ENCODE data around the gene MGME1. TPM values are rescaled to one million over a fixed set of nuclear protein-coding genes. Genes with fewer than 3 reads are reported as not detected.

Gene MGME1
- total RNA-seq, 2 donors from 2014 or later, result 17.1 to 22.0 TPM

DNA sequence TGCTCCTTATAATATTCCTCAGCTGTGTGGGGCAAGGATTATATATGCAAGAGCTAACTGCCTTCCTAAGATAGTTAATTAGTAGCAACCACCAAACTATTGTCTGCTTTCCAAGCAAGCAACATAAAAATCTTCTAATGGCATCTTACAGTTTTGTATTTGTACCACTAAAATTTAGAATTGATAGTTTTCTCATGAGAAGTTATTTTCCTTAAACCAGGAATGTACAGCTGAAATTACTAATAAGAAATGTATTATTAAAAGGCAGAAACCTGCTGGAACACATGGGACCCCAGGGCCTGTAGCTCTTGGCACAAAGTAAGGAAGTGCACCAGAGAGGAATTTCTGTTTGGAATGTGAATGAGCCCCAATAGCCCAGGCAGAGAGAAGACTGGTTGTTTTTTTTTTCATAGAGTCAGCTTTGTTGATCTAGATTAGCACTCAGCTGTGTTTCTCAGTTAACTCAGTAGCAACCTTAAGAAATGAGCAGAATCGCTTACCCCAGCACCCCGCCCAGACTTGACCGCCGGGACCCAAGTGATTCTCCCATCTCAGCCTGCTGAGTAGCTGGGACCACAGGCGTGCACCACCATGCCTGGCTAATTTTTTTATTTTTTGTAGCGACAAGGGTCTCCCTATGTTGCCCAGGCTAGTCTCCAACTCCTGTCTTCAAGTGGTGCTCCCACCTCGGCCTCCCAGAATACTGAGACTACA is 2.6 kb downstream of the MGME1 start:
- no peak for DNase-seq
- intact Hi-C loops (cut with DNase I, micrococcal nuclease), result no loop called here
- no peak for ATAC-seq

DNA sequence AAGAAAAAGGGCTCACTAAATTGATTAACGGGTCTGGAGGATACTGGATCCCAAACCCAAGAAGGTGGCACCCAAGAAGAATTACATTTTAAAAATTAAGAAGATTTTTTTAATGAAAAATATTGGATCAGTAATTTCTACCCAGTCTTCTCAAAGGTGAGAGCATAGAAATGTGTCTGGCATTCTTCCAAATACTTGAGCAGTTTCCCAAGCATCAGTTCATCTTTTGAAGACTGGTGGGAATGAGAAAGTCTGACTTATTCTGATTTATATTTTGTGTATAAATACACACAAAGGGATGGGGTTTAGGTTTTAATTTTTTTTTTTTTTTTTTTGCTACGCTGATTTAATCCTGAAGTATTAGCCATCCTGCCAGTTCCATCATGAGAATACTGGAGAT is 3.3 kb downstream of the MGME1 start:
- DNase-seq (no peak), ATAC-seq (no peak)
- intact Hi-C loops (cut with DNase I, micrococcal nuclease), result no loop called here

DNA sequence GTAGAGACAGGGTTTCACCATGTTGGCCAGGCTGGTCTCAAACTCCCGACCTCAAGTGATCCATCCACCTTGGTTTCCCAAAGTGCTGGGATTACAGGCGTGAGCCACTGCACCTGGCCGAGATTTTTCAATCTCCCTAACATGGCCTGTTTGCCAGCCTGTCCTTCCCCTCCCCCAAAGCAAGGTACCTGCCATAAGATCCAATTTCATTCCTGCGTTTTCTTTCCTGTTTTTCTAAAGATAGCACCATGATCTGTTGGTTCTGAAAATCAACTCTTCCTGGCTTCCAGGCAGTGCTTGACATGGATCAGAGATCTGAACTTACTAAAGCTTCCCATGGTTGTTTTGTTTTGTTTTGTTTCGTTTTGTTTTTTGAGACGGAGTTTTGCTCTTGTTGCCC is 7.5 kb downstream of the MGME1 start:
- ATAC-seq (no peak), DNase-seq (no peak)
- intact Hi-C loops (cut with DNase I, micrococcal nuclease), result no loop called here

DNA sequence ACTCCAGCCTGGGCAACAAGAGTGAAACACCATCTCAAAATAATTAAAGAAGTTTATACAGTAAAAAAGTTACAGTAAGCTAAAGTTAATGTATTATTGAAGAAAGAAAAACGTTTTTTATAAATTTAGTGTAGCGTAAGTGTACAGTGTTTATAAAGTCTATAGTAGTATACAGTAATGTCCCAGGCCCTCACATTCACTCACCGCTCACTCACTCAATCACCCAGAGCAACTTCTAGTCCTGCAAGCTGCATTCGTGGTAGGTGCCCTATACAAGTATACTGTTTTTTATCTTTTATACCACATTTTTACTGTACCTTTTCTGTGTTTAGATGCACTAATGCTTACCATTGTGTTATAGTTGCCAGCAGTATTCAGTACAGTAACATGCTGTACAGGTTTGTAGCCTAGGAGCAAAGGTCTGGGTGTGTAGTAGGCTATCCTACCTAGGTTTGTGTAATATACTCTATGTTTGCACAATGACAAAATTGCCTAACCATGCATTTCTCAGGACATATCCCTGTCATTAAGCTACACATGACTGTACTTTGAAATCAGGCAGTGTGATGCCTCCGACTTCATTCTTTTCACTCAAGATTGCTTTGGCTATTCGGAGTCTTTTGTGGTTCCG is 16.7 kb downstream of the MGME1 start:
- intact Hi-C loops (cut with DNase I, micrococcal nuclease), result no loop called here
- DNase-seq (no peak), ATAC-seq (peak; percentile 97)

DNA sequence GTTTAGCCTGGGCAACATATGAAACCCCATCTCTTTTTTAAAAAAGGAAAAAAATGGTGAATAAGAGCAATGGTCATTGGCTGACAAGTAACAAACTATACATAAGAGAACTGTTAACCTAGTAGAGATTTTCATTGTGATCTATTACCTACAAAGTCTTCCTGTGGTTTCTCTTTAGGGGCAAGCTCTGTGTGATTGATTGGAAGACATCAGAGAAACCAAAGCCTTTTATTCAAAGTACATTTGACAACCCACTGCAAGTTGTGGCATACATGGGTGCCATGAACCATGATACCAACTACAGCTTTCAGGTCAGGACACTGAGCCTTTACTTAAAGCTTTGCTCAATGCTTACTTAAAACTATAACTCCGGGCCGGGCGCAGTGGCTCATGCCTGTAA is 19.2 kb downstream of the MGME1 start:
- DNase-seq, result no peak
- intact Hi-C loops (cut with DNase I, micrococcal nuclease), result no loop called here
- ATAC-seq, result no peak

DNA sequence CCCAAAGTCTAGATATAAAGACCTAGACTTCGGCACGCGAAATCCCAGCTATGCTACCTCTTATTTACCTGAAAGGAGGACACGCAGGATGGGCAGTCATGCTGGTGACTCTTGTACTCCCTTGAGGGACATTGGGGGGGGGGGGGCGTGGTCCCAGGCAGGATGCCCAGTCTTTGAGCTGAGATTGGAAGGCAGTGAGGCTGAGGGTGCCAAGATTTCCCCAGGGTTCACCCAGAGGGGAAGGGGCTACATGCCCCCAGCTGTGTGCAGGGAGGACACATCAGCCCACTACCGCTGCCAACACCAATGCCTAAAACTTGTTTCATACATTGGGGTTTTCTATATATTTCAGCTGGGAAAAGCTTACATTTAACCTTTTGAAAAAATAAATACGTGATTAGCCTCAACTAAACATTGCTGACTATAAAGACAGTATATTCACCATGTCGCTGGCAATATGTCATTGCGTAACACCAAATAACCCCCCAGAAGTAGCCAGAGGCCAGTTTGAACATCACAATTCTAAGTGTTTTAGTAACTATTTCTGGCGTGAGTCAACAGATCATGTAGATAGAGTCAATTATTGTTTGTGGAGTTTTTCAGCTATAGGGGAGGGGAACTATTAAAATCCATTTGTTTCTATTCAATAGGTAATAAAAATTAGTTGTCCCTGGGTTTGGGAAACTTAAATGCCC is 21.6 kb downstream of the MGME1 start:
- DNase-seq, result no peak
- ATAC-seq, result no peak
- intact Hi-C loops (cut with DNase I, micrococcal nuclease), result loop anchor here in 1 of 2 donors (10.0 kb wide), 1 partner anchor 486 kb away; no protein-coding TSS in a partner anchor

DNA sequence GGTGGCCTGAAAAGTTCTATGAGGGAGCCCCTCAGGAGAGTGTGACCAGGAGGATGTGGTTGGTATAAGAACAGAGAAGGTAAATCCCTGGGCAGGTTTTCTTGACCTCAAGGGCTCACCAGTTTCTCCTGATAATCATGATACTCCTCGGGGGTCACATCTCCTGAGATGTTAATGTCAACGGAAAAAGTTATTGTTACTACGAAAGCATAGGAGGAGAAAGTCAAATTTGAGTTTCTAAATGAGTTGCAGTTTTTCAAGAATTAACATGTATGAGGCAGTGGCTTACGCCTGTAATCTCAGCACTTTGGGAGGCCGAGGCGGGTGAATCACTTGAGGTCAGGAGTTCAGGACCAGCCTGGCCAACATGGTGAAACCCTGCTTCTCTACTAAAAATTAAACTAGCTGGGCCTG is 23.4 kb downstream of the MGME1 start:
- ATAC-seq (no peak), DNase-seq (no peak)
- intact Hi-C loops (cut with DNase I, micrococcal nuclease), result loop anchor here in 1 of 2 donors (10.0 kb wide), 1 partner anchor 487 kb away; no protein-coding TSS in a partner anchor

DNA sequence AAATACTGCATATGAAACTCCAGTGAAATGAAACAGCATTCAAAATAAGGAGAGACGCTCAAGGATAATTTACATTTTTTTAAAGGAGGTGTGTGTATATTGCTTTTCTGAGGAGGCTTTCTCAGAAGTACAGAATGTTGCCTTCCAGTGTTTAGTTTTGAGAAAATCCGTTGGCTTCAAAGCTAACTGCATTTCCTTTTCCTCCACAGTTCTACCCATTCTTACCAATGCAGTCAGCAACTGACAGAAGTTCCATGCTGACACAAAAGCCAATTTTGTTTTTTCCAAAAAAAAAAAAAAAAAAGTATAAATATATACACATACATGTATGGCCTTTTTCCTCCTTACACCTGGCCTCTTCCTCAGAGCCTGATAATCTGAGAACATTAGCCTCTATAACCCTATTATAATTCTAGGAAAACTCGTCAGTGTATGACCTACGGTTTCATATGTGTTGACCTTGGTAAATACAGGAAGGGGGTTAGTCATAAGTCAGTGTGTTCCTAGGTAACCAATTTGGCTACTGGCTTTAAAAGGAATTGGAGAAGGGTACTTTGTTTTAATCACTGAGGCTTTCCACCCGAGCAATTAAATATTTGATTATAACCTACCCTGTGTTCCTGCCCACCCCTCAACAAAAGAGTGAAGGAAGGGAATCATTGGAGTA is 24.2 kb downstream of the MGME1 start:
- ATAC-seq (peak; percentile 43), DNase-seq (no peak)
- intact Hi-C loops (cut with DNase I, micrococcal nuclease), result loop anchor here in 1 of 2 donors (10.0 kb wide), 1 partner anchor 488 kb away; no protein-coding TSS in a partner anchor

DNA sequence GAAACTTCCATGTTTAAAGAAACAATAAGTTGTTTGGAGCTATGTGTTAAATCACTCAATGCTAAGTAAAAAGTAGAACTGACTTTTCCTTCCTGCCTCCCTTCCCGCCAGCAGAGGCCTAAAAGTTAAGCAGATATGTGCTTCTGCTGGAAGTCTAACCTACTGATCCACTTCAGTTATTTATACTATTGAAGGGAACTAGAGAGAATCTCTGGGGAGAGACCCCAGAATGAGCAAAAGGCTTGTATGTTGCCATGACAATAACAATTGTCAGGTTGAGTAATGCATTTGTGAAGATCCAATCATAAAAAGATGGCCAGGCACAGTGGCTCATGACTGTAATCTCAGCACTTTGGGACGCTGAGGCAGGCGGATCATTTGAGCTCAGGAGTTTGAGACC is 24.7 kb downstream of the MGME1 start:
- DNase-seq (no peak), ATAC-seq (no peak)
- intact Hi-C loops (cut with DNase I, micrococcal nuclease), result loop anchor here in 1 of 2 donors (10.0 kb wide), 1 partner anchor 489 kb away; no protein-coding TSS in a partner anchor

DNA sequence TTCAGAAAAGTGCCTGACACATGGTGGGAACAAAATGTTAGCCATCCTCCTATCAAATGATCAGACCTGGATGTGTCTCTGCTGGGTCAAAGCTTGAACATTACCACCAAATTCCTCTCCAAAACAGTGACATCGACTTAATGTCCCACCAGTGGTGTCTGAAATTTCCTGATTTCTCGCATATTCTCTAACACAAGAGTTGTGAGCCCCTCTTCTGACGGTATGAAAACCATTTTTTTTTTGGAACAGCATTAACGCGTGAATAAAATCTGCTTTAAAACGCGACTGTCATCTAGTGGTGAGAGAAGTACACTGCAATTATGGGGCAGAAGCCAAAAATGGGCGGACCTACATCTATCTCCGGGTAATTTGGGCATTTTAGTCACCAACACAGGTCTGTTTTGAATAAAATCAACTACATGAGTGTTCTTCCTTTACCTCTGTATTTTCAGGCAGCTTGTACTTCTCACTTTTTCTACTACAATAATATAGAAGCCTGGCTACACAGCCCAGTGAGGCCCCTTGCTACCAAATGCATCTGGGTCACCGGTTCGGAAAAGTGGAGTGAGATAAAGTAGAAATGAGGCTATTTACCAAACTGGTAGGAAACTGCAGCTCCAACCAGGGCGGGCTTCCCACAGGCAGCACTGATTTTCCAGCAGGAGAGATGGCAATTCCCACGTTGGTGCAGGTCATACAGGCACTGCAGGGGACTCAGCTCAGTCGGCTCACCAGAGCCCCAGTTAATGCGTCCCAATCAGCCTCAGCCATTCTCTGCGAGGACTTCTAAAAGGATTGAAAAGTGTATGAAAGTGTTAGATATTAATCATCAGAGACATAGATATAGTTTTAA is 27.4 kb downstream of the MGME1 start:
- ATAC-seq, result peak; percentile 63
- peak in 1 of 2 donors; percentile 29 for DNase-seq
- intact Hi-C loops (cut with DNase I, micrococcal nuclease), result loop anchor here in 1 of 2 donors (10.0 kb wide), 1 partner anchor 491 kb away; no protein-coding TSS in a partner anchor

DNA sequence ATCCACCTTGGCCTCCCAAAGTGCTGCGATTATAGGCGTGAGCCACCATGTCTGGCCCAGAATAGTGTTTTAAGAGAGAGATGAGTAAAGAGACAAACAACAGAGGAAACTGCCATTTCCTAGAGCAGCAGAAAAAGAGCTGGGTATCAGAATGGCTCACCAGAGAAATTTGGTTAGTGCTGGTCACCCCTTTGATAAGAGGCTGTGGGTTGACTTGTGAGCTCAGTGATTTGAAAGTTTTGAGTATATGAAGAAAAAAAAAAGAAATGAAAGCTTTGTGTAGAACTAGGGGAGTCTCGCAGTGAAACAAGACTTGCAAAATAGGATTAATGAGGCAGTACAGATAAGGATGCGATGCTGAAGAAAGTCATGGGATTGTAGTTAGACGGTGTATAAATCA is 29.6 kb downstream of the MGME1 start:
- no peak for ATAC-seq
- no peak for DNase-seq
- intact Hi-C loops (cut with DNase I, micrococcal nuclease), result loop anchor here in 1 of 2 donors (10.0 kb wide), 1 partner anchor 494 kb away; no protein-coding TSS in a partner anchor

DNA sequence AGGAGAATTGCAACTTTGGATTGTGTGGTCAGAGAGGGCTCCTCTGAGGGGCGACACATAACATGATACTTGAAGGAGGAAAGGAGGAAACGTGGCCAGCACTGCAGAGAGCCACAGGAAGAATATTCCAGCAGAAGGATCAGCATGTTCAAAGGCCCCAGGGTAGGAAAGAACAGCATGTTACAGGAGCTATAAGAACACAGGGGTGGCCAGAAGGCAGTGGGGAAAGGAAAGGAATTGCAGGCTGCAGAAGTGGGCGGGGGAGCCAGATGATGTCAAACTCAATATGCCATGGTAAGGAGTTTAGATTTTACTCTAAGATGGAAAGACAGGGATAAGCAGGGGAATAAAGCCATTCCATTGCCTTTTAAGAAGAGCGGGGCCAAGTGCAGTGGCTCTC is 30.7 kb downstream of the MGME1 start:
- no peak for ATAC-seq
- DNase-seq, result no peak
- intact Hi-C loops (cut with DNase I, micrococcal nuclease), result loop anchor here in 1 of 2 donors (10.0 kb wide), 1 partner anchor 495 kb away; no protein-coding TSS in a partner anchor

DNA sequence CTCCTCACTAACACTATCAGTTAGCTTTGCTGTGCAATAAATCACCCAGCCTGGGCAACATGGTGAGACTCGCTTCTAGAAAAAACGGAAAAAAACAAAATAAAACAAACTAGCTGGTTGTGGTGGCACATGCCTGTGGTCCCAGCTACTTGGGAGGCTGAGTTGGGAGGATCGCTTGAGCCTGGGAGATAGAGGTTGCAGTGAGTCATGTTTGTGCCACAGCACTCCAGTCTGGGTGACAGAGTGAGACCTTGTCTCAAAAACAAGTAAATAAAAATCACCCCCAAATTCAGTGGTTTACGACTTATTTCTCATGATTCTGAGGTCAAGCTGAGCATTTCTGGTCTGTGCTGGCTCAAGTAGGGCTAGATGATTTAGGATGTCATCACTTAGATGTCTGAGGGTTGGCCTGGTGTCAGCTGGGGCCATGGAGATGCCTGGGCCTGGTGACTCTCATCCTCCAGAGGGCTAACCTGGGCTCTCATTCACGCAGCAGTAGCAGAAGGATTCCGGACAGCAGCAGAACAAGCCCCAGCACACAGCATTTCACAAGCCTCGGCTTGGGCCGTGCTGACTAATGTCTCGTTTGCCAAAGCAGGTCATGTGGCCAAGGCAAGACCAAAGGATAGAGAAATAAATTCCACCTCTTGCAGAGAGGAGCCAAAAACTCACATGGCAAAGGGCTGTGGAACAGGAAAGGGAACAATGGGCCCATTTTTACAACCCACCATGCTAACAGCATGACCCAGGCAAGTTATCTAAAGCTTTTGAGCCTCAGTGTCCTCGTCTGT is 32.5 kb downstream of the MGME1 start:
- peak; percentile 26 for ATAC-seq
- DNase-seq, result peak in 1 of 2 donors; percentile 71
- intact Hi-C loops (cut with DNase I, micrococcal nuclease), result no loop called here

DNA sequence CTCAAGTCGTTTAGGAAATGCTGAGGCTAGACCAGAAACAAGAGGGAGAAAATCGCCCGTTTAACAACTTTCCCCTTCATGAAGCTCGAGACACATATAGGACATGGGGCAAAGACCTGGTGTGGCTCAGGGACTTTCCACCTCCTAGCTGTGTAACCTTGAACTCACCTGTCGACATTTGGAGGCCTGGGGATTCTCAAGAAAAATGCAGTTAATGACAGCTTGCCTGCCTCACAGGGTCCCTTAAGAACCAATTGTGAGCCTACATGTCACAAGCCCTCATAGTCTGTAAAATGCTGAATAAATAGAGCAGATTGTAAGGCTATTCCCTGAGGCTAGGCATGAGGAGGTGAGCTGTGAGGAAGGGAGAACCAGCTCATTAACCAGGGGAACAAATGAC is 35.1 kb downstream of the MGME1 start:
- ATAC-seq, result peak; percentile 25
- intact Hi-C loops (cut with DNase I, micrococcal nuclease), result no loop called here
- no peak for DNase-seq

DNA sequence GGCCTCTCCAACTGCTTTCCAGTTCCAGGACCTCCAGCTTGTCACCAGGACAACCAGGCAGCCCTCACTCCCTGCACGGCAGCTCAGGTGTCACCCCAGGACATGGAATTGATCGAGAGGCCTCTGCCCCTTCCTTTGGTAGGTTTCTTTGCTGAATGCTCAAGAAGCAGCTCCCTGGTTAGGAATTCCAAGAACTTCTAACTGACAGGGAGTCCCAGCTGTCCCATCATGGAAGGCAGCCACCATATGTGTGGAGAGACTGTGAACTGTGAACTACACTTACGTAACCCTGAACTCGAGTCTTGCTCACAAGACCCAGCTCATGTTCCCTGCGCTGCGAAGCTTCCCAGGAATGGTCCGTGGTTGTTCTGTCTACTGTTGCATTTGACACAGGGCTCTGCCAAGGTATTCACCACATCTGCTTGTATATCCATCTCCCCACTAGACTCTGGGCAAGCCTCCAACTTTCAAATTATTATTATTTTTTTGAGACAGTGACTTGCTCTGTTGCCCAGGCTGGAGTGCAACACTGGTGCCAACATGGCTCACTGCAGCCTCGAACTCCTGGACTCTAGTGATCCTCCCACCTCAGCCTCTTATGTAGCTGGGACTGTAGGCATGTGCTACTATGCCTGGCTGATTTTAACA is 35.7 kb downstream of the MGME1 start:
- ATAC-seq (no peak), DNase-seq (no peak)
- intact Hi-C loops (cut with DNase I, micrococcal nuclease), result no loop called here

DNA sequence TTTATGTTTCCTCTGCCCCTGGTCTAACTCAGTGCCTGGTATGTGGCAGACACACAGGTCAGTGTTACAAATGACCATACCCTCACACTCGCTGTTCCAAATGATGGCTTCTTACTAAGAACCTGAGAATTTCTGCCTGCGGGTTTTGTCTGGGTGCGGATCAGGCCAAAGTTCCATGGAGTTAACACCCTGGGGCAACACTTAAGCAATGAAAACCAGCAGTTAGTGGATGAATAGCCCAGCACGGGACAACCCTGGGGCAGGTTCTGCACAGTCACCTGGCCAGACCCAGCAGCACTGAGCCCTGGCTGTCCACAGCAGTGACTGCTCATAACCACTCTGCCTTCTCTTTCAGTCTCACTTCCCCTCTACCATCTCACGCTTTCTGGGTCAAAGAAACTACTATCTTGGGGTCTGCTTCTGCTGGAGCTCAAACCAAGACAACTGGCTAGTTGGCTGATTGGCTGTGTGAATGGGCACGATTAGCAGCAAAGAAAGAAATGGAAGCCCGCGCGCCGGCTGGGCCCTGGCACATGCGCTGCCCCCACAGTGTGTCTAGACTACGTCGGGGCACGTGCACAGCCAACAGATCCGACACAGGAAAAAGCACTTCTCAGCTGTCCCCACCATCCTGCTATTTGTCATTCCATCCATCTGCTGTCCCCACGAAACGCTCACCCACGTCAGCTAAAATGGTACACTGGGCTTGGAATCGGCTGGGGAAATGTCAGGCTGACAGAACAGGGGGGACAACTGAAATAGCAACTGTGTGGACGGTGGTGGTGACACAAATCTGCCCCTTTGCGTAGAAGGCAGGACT is 36.6 kb downstream of the MGME1 start:
- DNase-seq (no peak), ATAC-seq (peak; percentile 41)
- intact Hi-C loops (cut with DNase I, micrococcal nuclease), result no loop called here

Measured in left colon (tissue), 2 donors.